HEK293 (cell line): ENCODE data around the gene VAMP7.
A peak's percentile ranks its signal among the peaks of the same experiment; 100 is the strongest.
"Not testable (repeated sequence)": the region's sequence is repeated elsewhere in the genome, so short reads cannot be mapped to it uniquely, and the experiment has no call there.

Experiments used
- CTCF ChIA-PET: fragments of 350-600 bp; formaldehyde crosslinking; extraction: SDS; loops from one replicate; lab custom pipeline; 2021; ENCODE audit warnings: antibody characterized with exemption; lab: Yijun Ruan, JAX
- POLR2A ChIA-PET: fragments of 300-600 bp; formaldehyde crosslinking; extraction: SDS; loops from one replicate; lab custom pipeline; 2020; ENCODE audit warnings: antibody characterized with exemption, inconsistent platforms; lab: Yijun Ruan, JAX
- H3K27ac ChIP-seq: fragments of 200-500 bp; sonication (Bioruptor generic); 2 replicates; pipeline ENCODE4 v1.5.1; 2014; ENCODE audit warnings: low read depth, low read length, control low read depth, inconsistent platforms; ENCODE audit errors: extremely low read depth
- H3K36me3 ChIP-seq, 2 experiments: fragments of 200-500 bp in 1 of 2; sonication (Bioruptor generic) in 1 of 2; 1 replicate in 1 of 2; 2 replicates in 1 of 2; pipeline ENCODE4 v1.5.1; 2014 to 2017; ENCODE audit warnings: inconsistent platforms in 2 of 2, low read length in 2 of 2; ENCODE audit not compliant: control insufficient read depth in 2 of 2, insufficient read depth in 1 of 2
- H3K4me1 ChIP-seq: fragments of 200-500 bp; sonication (Bioruptor generic); 2 replicates; pipeline ENCODE4 v1.5.1; 2014; ENCODE audit warnings: mild to moderate bottlenecking, low read length, inconsistent platforms; ENCODE audit not compliant: control insufficient read depth, insufficient read depth
- H3K4me3 ChIP-seq: 2 replicates; pipeline ENCODE4 v1.5.1; 2011; ENCODE audit warnings: low read depth, mild to moderate bottlenecking, control low read depth, low read length, moderate library complexity
- H3K9me3 ChIP-seq: fragments of 200-500 bp; sonication (Bioruptor generic); 2 replicates; pipeline ENCODE4 v1.5.1; 2014; ENCODE audit warnings: low read depth, low read length, inconsistent platforms; ENCODE audit not compliant: control insufficient read depth, insufficient read depth
- INSM2 ChIP-seq: fragments of 450-650 bp; formaldehyde crosslinking; IDR thresholded peaks from 2 replicates; pipeline ENCODE4 v1.5.1; 2016; ENCODE audit warnings: missing biosample characterization, missing genetic modification characterization
- KLF10 ChIP-seq: fragments of 450-650 bp; IDR thresholded peaks from 2 replicates; pipeline ENCODE4 v1.5.1; 2018; ENCODE audit warnings: missing biosample characterization, mild to moderate bottlenecking, missing genetic modification characterization
- ZFHX2 ChIP-seq: fragments of 450-650 bp; formaldehyde crosslinking; conservative IDR thresholded peaks from 2 replicates; pipeline ENCODE4 v1.5.1; 2016; ENCODE audit warnings: missing biosample characterization, missing genetic modification characterization
- ZFP69B ChIP-seq: fragments of 450-650 bp; formaldehyde crosslinking; IDR thresholded peaks from 2 replicates; pipeline ENCODE4 v1.5.1; 2016; ENCODE audit warnings: missing biosample characterization, missing genetic modification characterization
- ZNF138 ChIP-seq: fragments of 450-650 bp; formaldehyde crosslinking; IDR thresholded peaks from 2 replicates; pipeline ENCODE4 v1.5.1; 2016; ENCODE audit warnings: missing biosample characterization, missing genetic modification characterization, borderline replicate concordance
- ZNF146 ChIP-seq: fragments of 450-650 bp; formaldehyde crosslinking; IDR thresholded peaks from 2 replicates; pipeline ENCODE4 v1.5.1; 2016; ENCODE audit warnings: missing biosample characterization, missing genetic modification characterization
- ZNF354C ChIP-seq: fragments of 450-650 bp; formaldehyde crosslinking; IDR thresholded peaks from 2 replicates; pipeline ENCODE4 v1.5.1; 2016; ENCODE audit warnings: missing biosample characterization, missing genetic modification characterization, low read depth, borderline replicate concordance
- ZNF362 ChIP-seq: fragments of 450-650 bp; formaldehyde crosslinking; IDR thresholded peaks from 2 replicates; pipeline ENCODE4 v1.5.1; 2016; ENCODE audit warnings: missing biosample characterization, missing genetic modification characterization
- ZNF394 ChIP-seq: fragments of 450-650 bp; formaldehyde crosslinking; IDR thresholded peaks from 2 replicates; pipeline ENCODE4 v1.5.1; 2016; ENCODE audit warnings: missing biosample characterization, missing genetic modification characterization, mild to moderate bottlenecking, moderate library complexity, borderline replicate concordance
- ZNF585B ChIP-seq: fragments of 450-650 bp; formaldehyde crosslinking; IDR thresholded peaks from 2 replicates; pipeline ENCODE4 v1.5.1; 2016; ENCODE audit warnings: missing biosample characterization, missing genetic modification characterization
- ZNF660 ChIP-seq: fragments of 450-650 bp; IDR thresholded peaks from 2 replicates; pipeline ENCODE4 v1.5.1; 2018; ENCODE audit warnings: missing biosample characterization, mild to moderate bottlenecking, missing genetic modification characterization
- ZNF677 ChIP-seq: fragments of 450-650 bp; IDR thresholded peaks from 2 replicates; pipeline ENCODE4 v1.5.0; 2018; ENCODE audit warnings: missing biosample characterization, mild to moderate bottlenecking, missing genetic modification characterization, moderate library complexity
- ZNF692 ChIP-seq: fragments of 450-650 bp; formaldehyde crosslinking; IDR thresholded peaks from 2 replicates; pipeline ENCODE4 v1.5.1; 2016; ENCODE audit warnings: missing biosample characterization, missing genetic modification characterization
- ZNF704 ChIP-seq: fragments of 450-650 bp; formaldehyde crosslinking; IDR thresholded peaks from 2 replicates; pipeline ENCODE4 v1.5.1; 2016; ENCODE audit warnings: missing biosample characterization, missing genetic modification characterization

Gene VAMP7

GRCh38 chrX:155986995-155987394 is 105.8 kb downstream of the VAMP7 start:
- TF ChIP-seq ZNF394 (tag by site-specific recombination), result peak; percentile 76
- H3K4me3 ChIP-seq, H3K27ac ChIP-seq, CTCF ChIA-PET, POLR2A ChIA-PET, H3K36me3 ChIP-seq, H3K9me3 ChIP-seq, H3K4me1 ChIP-seq: not testable (repeated sequence)

GRCh38 chrX:155988859-155989258 is 107.7 kb downstream of the VAMP7 start:
- H3K36me3 ChIP-seq, result no peaks in the 10 kb centered on the region
- TF ChIP-seq ZNF660 (no peak), KLF10 (tag by site-specific recombination) (no peak), ZNF692 (tag by site-specific recombination) (no peak), ZNF677 (tag by site-specific recombination) (no peak), ZFHX2 (tag by site-specific recombination) (no peak), ZNF704 (tag by site-specific recombination) (no peak), ZNF354C (tag by site-specific recombination) (no peak), INSM2 (no peak), ZNF146 (tag by site-specific recombination) (no peak), ZNF362 (tag by site-specific recombination) (no peak), ZNF585B (no peak), ZFP69B (no peak), ZNF138 (tag by site-specific recombination) (no peak)
- no peak overlapping the region for H3K27ac ChIP-seq
- no peaks in the 10 kb centered on the region for H3K4me1 ChIP-seq
- POLR2A ChIA-PET, result no interaction called here
- no peaks in the 10 kb centered on the region for H3K9me3 ChIP-seq
- H3K4me3 ChIP-seq, result no peak overlapping the region
- CTCF ChIA-PET, result no interaction called here
